A549 treated with Hydrocortisone at 1 μM for 4 hours (cell line): ENCODE data around the gene PIP4P1. TPM values are rescaled to one million over a fixed set of nuclear protein-coding genes. Genes with fewer than 3 reads are reported as not detected.

Experiments used
- total RNA-seq: library from RNA; stranded (reverse); fragments of 200-300 nt; extraction: Qiagen RNA extraction; gene quantifications from 5 replicates; pipeline ENCODE4 v1.2.3, GENCODE V29; 2022

Gene PIP4P1
- 29.0 to 42.3 TPM (median 32.5 TPM) in 5 replicates for total RNA-seq

DNA sequence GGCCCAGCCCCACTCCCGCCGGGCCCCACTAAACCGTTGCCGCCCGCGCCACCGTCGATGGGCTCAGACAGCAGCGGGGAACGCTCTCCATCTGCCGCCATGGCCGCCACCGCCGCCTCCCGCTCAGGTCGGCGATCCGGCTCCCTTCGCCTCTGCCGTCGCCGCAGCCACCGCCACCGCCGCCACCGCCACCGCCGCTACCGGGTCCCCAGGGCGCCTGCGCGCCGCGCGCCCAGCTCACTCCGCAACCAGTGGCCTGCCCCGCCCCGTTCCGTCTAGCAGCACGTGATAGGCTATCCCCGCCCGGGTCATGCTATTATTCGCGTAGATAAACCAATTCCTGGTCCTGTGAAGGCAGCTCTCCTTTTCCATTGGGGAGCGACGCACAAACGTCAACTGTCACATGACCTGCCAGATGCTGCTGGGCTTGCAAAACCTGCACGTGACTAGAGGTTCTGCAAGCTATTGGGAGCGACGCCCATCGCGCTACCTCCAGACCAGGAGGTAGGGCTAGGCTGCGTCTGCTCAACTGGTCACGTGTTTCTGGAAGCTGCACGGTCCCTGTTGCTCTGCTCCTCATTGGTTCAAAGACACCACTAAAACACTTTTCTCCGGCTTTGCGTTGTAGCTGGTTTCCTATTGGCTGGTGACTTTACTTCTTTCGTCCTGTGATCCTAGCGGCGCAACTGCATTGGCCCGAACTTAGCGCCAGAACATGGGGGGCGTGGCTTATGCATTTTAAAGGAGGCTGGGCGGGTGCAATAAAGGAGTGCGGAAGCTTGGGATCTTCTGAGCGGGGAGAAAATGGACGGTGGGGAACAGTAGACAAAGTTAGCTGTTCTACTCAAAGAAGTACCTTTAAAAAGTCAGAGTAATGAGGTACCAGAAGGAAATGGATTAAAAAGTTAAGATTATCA is at the start of gene PIP4P1:
TSS of gene PIP4P1 (minus strand) at position 210 of the 917 bp plus-strand sequence. CDS start at position 101, 109 bp downstream.

DNA sequence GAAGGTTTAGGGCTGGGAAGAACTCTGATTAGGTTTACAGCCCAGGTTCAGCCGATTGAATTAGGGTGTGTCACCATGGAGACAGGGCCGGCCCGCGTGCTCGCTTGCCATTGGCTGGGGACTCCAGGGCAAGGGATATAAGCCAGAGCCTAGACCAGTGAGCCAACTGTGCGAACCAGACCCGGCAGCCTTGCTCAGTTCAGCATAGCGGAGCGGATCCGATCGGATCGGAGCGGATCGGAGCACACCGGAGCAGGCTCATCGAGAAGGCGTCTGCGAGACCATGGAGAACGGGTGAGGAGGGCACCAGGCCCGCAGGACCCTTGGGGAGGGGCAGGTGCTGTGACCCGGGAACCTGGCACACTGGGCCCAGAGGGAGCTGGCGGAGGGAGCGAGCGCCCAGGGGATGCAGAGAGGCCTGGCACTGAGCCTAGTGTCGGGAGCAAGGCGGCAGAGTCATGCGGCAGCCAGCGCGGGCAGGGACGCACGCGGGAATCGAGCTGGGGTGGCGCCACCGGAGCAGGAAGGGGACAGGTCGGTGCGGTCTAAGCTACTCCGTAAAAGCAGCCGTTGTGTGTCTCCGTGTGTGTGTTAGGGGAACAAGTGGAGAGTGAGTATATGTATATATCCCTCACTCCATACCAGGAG is 8.1 kb upstream of the PIP4P1 start, which contains the start of gene PNP:
TSS of gene PNP (plus strand) at position 165 of the 648 bp plus-strand sequence. CDS start at position 284, 119 bp downstream.

DNA sequence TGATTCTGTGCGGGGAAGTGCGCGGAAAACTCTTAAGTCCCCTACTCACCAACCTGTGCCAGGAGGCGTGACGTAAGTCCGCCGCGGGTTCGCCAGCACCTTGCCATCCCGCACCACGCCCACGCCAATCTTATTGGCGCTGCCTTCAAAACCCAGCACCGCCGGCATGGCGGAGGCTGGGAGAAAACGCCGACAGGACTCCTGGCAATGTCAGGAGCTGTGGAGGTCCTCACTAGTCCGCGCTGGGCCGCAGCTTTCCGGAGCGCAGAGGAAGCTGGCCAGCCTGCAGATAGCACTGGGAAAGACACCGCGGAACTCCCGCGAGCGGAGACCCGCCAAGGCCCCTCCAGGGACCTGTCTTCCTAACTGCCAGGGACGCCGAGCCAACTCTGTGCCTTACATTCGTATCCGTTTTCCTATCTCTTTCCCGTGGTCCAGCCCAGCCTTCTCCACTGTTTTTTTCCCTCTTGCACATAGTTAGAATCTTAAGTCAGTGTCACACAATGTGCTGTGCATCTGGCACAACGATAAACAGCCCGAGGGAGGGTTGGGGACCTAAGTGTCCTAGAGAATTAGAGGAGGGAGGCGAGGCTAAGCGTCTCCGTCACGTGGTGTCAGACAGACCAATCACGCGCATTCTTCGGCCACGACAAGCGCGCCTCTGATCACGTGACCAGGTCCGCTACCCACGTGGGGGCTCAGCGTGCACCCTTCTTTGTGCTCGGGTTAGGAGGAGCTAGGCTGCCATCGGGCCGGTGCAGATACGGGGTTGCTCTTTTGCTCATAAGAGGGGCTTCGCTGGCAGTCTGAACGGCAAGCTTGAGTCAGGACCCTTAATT is 6.5 kb downstream of the PIP4P1 start, which contains the start of the genes APEX1 and OSGEP:
TSS of gene APEX1 (plus strand) at position 711 of the 839 bp plus-strand sequence. CDS start 420 bp downstream, outside the sequence.
TSS of gene OSGEP (minus strand) at position 297 of the 839 bp plus-strand sequence. CDS start at position 168, 129 bp downstream.

DNA sequence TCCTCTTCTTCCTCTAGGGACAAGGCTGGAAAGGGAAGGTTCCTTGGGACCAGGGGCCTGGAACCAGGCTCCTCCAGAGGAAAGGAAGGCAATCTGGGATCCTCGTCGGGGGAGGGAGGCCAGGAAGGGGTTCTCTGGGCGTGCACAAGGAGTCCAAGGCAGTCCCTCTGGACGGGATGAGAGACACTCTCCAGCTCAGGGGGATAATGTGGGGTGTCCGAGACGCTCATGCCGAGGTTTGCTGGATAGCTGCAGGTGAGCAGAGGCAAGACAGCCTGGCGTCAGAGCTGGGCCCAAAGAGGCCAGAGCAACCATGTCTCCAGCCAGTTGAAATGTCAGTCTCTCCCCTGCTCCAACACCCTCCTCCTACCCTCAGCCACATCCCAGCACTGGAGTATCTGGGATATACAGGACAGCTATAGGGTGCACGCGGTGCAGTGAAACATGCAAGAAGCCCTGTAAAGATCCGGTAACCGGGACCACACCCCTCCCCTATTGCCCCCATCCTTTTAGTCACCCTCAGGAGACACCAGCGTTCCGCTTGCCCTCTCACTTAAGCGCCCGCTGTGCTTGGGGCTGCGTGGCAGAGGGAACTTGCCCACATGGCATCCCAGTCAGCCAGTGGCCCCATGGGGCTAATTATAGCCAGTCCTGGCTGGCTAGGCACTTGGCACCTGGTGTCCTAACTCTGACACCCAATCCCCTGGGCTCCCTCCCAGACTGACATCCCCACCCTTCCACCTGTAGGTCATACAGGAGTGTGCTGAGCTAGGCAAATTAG is 25.5 kb downstream of the PIP4P1 start, which contains the start of gene KLHL33:
TSS of gene KLHL33 (minus strand) at position 585 of the 781 bp plus-strand sequence. CDS start at position 230, 355 bp downstream.

DNA sequence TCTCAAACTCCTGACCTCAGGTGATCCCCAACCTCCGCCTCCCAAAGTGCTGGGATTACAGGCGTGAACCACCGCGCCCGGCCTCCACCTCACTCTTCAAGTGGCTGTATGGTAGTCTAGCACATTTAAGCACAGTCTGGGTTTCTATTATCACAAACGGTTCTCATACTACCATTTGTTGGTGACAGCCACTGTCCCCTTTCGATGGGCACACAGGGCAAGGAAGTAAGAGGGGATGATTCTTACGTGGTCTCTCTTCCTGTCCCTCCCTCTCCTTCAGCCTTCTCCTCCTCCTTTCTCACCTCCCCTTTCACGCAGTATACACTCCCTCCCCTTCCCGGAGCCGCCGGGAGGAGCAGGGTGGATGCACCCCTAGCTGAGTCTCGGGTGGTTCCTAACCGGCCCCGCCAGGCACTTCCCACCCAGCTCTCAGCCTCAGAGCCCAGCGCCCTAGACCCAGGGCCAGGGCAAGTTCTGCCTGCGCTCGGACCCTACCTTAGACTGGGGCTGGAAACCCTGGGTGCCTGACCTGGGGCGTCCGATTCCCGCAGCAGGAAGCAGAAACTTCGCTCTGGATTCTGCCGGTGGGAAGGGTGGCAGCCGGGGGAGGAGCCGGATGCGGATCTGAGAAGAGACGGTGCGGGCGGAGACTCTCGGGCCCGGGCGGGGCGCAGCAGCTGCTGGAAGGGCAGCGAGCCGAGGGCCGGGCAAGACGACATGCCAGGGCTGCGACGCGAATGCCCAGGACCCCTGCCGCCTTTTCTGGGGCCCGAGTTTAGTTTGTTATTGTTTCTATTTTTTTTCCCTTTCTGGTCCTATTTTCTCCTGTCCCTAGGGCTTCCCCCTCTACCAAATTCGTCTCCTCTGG is 48.1 kb downstream of the PIP4P1 start, which contains the start of gene TEP1:
TSS of gene TEP1 (minus strand) at position 626 of the 868 bp plus-strand sequence. CDS start 5,062 bp downstream, outside the sequence.

Other genes starting within 250 kb of the PIP4P1 start
- gene OR11H6, start 237.7 kb downstream of the PIP4P1 start, total RNA-seq = not detected in 5 replicates
- gene OR11H7, start 232.5 kb downstream of the PIP4P1 start, total RNA-seq = not detected in 5 replicates
- not detected in 5 replicates for gene OR11H4, start 222.1 kb downstream of the PIP4P1 start, total RNA-seq
- gene TTC5, start 155.5 kb downstream of the PIP4P1 start, total RNA-seq = 17.3 to 27.1 TPM (median 18.5 TPM) in 5 replicates
- 37.7 to 46.5 TPM (median 39.4 TPM) in 5 replicates for gene CCNB1IP1, start 128.2 kb downstream of the PIP4P1 start, total RNA-seq
- gene PARP2, start 117.8 kb downstream of the PIP4P1 start, total RNA-seq = 17.3 to 24.3 TPM (median 18.7 TPM) in 5 replicates
- gene TEP1, start 47.9 kb downstream of the PIP4P1 start, total RNA-seq = 8.2 to 10.7 TPM (median 9.4 TPM) in 5 replicates
- gene KLHL33, start 25.3 kb downstream of the PIP4P1 start, total RNA-seq = 0.01 TPM in 1 of 5 replicates, not detected in the others
- gene OSGEP, start 6.6 kb downstream of the PIP4P1 start, total RNA-seq = 24.7 to 28.8 TPM (median 25.7 TPM) in 5 replicates
- gene APEX1, start 6.2 kb downstream of the PIP4P1 start, total RNA-seq = 249 to 284 TPM (median 257 TPM) in 5 replicates
- 141 to 164 TPM (median 143 TPM) in 5 replicates for gene PNP, start 8.0 kb upstream of the PIP4P1 start, total RNA-seq
- gene RNASE10, start 44.1 kb upstream of the PIP4P1 start, total RNA-seq = 0.13 to 0.58 TPM (median 0.34 TPM) in 5 replicates
- gene RNASE9, start 99.6 kb upstream of the PIP4P1 start, total RNA-seq = not detected in 5 replicates
- not detected in 5 replicates for gene RNASE11, start 126.6 kb upstream of the PIP4P1 start, total RNA-seq
- gene RNASE12, start 129.9 kb upstream of the PIP4P1 start, total RNA-seq = not detected in 5 replicates
- not detected in 5 replicates for gene OR6S1, start 180.3 kb upstream of the PIP4P1 start, total RNA-seq
- 5.6 to 8.6 TPM (median 6.9 TPM) in 5 replicates for gene RNASE4, start 223.1 kb upstream of the PIP4P1 start, total RNA-seq
- 6.7 to 11.3 TPM (median 10.5 TPM) in 5 replicates for gene ANG, start 227.3 kb upstream of the PIP4P1 start, total RNA-seq